ENCODE data around the gene GLT8D2. TPM values are rescaled to one million over a fixed set of nuclear protein-coding genes. Genes with fewer than 3 reads are reported as not detected.

Gene GLT8D2
- polyA plus RNA-seq, 2 of the 4 experiments (the other 2 are of a cell fraction): 0.27 to 0.43 TPM

- CTCF ChIA-PET: interaction anchor here (1.0 to 1.2 kb wide), 2 partner anchors 22 to 53 kb away, joined by 3 to 4 read pairs; no protein-coding TSS in a partner anchor
- Histone ChIP-seq H3K4me3 (no peak overlapping the region), H3K27ac (no peak overlapping the region), H3K4me2 (no peak overlapping the region), H3K9me3 (peaks cover 7% of the 10 kb centered on the region; the same call in 2 of the 3 replicates), H3K4me1 (no peaks in the 10 kb centered on the region)
- no peak for DNase-seq (ENCODE audit: low read depth in 1 of 2, low spot score in 1 of 2)
- no peak for TF ChIP-seq NFE2L2 (conservative IDR thresholded peaks at IDR 0.05; ENCODE audit: low read length)
- no peak for TF ChIP-seq FOSB (CRISPR knock-in tag; IDR thresholded peaks at IDR 0.05)
- TF ChIP-seq MYC (IDR thresholded peaks at IDR 0.05; ENCODE audit: borderline replicate concordance, low read length): no peak
- no peak for TF ChIP-seq NR3C1 (IDR thresholded peaks at IDR 0.05)
- TF ChIP-seq REST (IDR thresholded peaks at IDR 0.05): no peak
- no peak for TF ChIP-seq HES2 (IDR thresholded peaks at IDR 0.05)
- ATAC-seq: no peak
- POLR2A ChIA-PET: no interaction called here
- WGBS (ENCODE audit: missing lambda C conversion rate): 48% methylated on average over 4 of the region's 4 CpGs
- FAIRE-seq: no peak
These were observed 6.5 kb upstream of the GLT8D2 start for GRCh38 chr12:104056419-104056972.

- DNase-seq (ENCODE audit: low read depth in 1 of 2, low spot score in 1 of 2) (no peak), FAIRE-seq (no peak), ATAC-seq (no peak)
- 39% methylated on average over 5 of the region's 5 CpGs for WGBS (ENCODE audit: missing lambda C conversion rate)
- no peak overlapping the region for H3K27ac ChIP-seq
- POLR2A ChIA-PET: no interaction called here
- peaks cover 7% of the 10 kb centered on the region; the same call in 2 of the 3 replicates for H3K9me3 ChIP-seq
- CTCF ChIA-PET: interaction anchor here (1.0 to 1.2 kb wide), 3 partner anchors 23 to 55 kb away, joined by 3 to 4 read pairs (median 3); no protein-coding TSS in a partner anchor
- no peak overlapping the region for H3K4me3 ChIP-seq
- TF ChIP-seq BCL3 (IDR thresholded peaks at IDR 0.05): no peak
- no peak for TF ChIP-seq ZNF302 (CRISPR knock-in tag; IDR thresholded peaks at IDR 0.05)
- TF ChIP-seq PBX3 (IDR thresholded peaks at IDR 0.05): no peak
- no peak for TF ChIP-seq SREBF2 (IDR thresholded peaks at IDR 0.05)
- no peak for TF ChIP-seq CHD4 (IDR thresholded peaks at IDR 0.05; ENCODE audit: borderline replicate concordance)
- TF ChIP-seq MYC (IDR thresholded peaks at IDR 0.05; ENCODE audit: borderline replicate concordance, low read length): no peak
- no peak for TF ChIP-seq EP300 (IDR thresholded peaks at IDR 0.05)
- TF ChIP-seq REST (IDR thresholded peaks at IDR 0.05): no peak
- no peak for TF ChIP-seq EHF (CRISPR knock-in tag; IDR thresholded peaks at IDR 0.05)
- TF ChIP-seq SMC3 (IDR thresholded peaks at IDR 0.05): no peak
- TF ChIP-seq MAX (IDR thresholded peaks at IDR 0.05): no peak
- no peak for TF ChIP-seq TP53 (CRISPR knock-in tag; IDR thresholded peaks at IDR 0.05)
- no peak for TF ChIP-seq ZSCAN20 (CRISPR knock-in tag; IDR thresholded peaks at IDR 0.05)
- TF ChIP-seq RFX5 (IDR thresholded peaks at IDR 0.05): no peak
- no peak for TF ChIP-seq FOSL2 (IDR thresholded peaks at IDR 0.05)
- no peak for TF ChIP-seq FOSL2 (CRISPR knock-in tag; IDR thresholded peaks at IDR 0.05)
- TF ChIP-seq HDAC2 (IDR thresholded peaks at IDR 0.05): no peak
- no peak overlapping the region for H3K4me2 ChIP-seq
- H3K4me1 ChIP-seq: no peaks in the 10 kb centered on the region
These were observed 5.8 kb upstream of the GLT8D2 start for GRCh38 chr12:104055686-104056388.
